Mammary epithelial cell (primary cell): ENCODE results near the gene BOK.

Experiments
- EZH2 ChIP-seq: IDR thresholded peaks from 2 replicates; pipeline ENCODE4 v1.6.1; 2012; ENCODE audit warnings: low read length, inconsistent platforms, borderline replicate concordance
- TF ChIP-seq, protein P1 (sequence below), 2 donors: IDR thresholded peaks in 1 of 2; conservative IDR thresholded peaks in 1 of 2; 2 replicates each; pipeline ENCODE4 v1.5.1; 2011 to 2012; ENCODE audit warnings: inconsistent platforms in 2 of 2, low read length in 2 of 2, mild to moderate bottlenecking in 2 of 2, control low read depth in 1 of 2, low read depth in 1 of 2; ENCODE audit not compliant: insufficient read depth in 1 of 2; ENCODE audit errors: extremely low read depth in 1 of 2

DNA sequence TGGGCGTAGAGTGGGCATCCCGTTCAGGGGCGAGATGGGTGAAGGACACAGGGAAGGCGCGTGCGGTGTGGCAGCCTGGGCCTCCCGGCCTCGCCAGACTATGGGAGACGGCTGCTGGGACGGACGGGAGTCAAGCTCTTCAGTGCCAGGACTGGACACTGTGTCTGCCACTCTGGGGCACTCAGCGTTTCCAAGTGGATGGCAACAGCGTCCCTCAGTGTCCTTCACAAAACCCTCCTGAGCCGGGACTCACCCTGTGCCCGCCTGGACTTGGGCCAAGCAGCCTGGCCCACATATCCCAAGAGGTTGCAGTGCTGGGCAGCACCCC is 16.3 kb upstream of the BOK start:
- TF ChIP-seq, protein P1, sequence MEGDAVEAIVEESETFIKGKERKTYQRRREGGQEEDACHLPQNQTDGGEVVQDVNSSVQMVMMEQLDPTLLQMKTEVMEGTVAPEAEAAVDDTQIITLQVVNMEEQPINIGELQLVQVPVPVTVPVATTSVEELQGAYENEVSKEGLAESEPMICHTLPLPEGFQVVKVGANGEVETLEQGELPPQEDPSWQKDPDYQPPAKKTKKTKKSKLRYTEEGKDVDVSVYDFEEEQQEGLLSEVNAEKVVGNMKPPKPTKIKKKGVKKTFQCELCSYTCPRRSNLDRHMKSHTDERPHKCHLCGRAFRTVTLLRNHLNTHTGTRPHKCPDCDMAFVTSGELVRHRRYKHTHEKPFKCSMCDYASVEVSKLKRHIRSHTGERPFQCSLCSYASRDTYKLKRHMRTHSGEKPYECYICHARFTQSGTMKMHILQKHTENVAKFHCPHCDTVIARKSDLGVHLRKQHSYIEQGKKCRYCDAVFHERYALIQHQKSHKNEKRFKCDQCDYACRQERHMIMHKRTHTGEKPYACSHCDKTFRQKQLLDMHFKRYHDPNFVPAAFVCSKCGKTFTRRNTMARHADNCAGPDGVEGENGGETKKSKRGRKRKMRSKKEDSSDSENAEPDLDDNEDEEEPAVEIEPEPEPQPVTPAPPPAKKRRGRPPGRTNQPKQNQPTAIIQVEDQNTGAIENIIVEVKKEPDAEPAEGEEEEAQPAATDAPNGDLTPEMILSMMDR (conservative IDR thresholded peaks at IDR 0.05 in 1 of 2, IDR thresholded peaks at IDR 0.05 in 1 of 2; ENCODE audit: extremely low read depth in 1 of 2, insufficient read depth in 1 of 2, low read depth in 1 of 2, low read length in 2 of 2), result no peak
- TF ChIP-seq EZH2, result no peak
